Pons (tissue), 1 donor: ENCODE measurements around the gene PLA2G12A.
"Not testable (repeated sequence)": the region's sequence is repeated elsewhere in the genome, so short reads cannot be mapped to it uniquely, and the experiment has no call there.

Experiments
- DNase-seq: peaks from one replicate; pipeline ENCODE4 v3.0.0-alpha.2; 2016; ENCODE audit warnings: low spot score

Gene PLA2G12A

GRCh38 chr4:109678925-109679324 lies 50.9 kb downstream of the PLA2G12A start:
- not testable (repeated sequence) for DNase-seq

GRCh38 chr4:109678472-109678871 lies 51.4 kb downstream of the PLA2G12A start:
- DNase-seq, result not testable (repeated sequence)

- DNase-seq, result no peak
Observed at GRCh38 chr4:109676886-109677285, 53.0 kb downstream of the PLA2G12A start.

- no peak for DNase-seq
Observed at GRCh38 chr4:109675843-109676242, 54.0 kb downstream of the PLA2G12A start.

- DNase-seq, result no peak
Observed at GRCh38 chr4:109675181-109675580, 54.7 kb downstream of the PLA2G12A start.

- DNase-seq, result no peak
Observed at GRCh38 chr4:109673303-109673702, 56.6 kb downstream of the PLA2G12A start.

- no peak for DNase-seq
Observed at GRCh38 chr4:109672169-109672930, 57.5 kb downstream of the PLA2G12A start.

- no peak for DNase-seq
Observed at GRCh38 chr4:109671350-109671749, 58.5 kb downstream of the PLA2G12A start.

GRCh38 chr4:109665783-109666485 lies 63.9 kb downstream of the PLA2G12A start:
- DNase-seq, result no peak

GRCh38 chr4:109662771-109663170 lies 67.1 kb downstream of the PLA2G12A start:
- no peak for DNase-seq

- no peak for DNase-seq
Observed at GRCh38 chr4:109662116-109662515, 67.8 kb downstream of the PLA2G12A start.
